Gastroesophageal sphincter (tissue), 4 donors: ENCODE data around the gene GPR6. TPM values are rescaled to one million over a fixed set of nuclear protein-coding genes. Genes with fewer than 3 reads are reported as not detected.

Experiments
- ATAC-seq: fragments of 150-250 bp; one replicate; pipeline ENCODE4 v1.9.1; 2016; ENCODE audit warnings: mild to moderate bottlenecking, moderate library complexity
- H3K27ac ChIP-seq, 4 donors: fragments of 200-600 bp; sonication (generic) in 3 of 4; 1 replicate in 3 of 4; 2 replicates in 1 of 4; pipeline ENCODE4 v1.5.1; 2016 to 2019
- H3K27me3 ChIP-seq: fragments of 200-600 bp; sonication (generic); one replicate; pipeline ENCODE4 v1.5.1; 2019
- H3K36me3 ChIP-seq, 2 donors: fragments of 200-600 bp; sonication (generic); one replicate each; pipeline ENCODE4 v1.5.1; 2019; ENCODE audit warnings: control low read depth in 1 of 2
- H3K4me1 ChIP-seq, 3 donors: fragments of 200-600 bp; sonication (generic); 1 replicate in 2 of 3; 2 replicates in 1 of 3; pipeline ENCODE4 v1.5.1; 2016 to 2019; ENCODE audit warnings: control low read depth in 2 of 3
- H3K4me3 ChIP-seq, 2 donors: fragments of 200-600 bp; sonication (generic); one replicate each; pipeline ENCODE4 v1.5.1; 2019; ENCODE audit warnings: mild to moderate bottlenecking in 1 of 2, moderate library complexity in 1 of 2
- H3K9me3 ChIP-seq, 3 donors: fragments of 200-600 bp; sonication (generic); one replicate each; pipeline ENCODE4 v1.5.1; 2017 to 2019; ENCODE audit warnings: control low read depth in 2 of 3
- CTCF ChIP-seq, 4 experiments: fragments of 200-600 bp in 2 of 4; fragments of 450-650 bp in 2 of 4; sonication (generic) in 1 of 4; IDR thresholded peaks; one replicate each; pipeline ENCODE4 v1.5.1; 2017 to 2019; ENCODE audit warnings: antibody characterized with exemption in 4 of 4, mild to moderate bottlenecking in 2 of 4, moderate library complexity in 2 of 4
- EP300 ChIP-seq: sonication (generic); formaldehyde crosslinking; IDR thresholded peaks from one replicate; pipeline ENCODE4 v1.6.1; 2017; ENCODE audit warnings: antibody characterized with exemption, mild to moderate bottlenecking
- POLR2A ChIP-seq, 2 donors: fragments of 450-650 bp; IDR thresholded peaks; one replicate each; pipeline ENCODE4 v1.6.1; 2017; ENCODE audit warnings: antibody characterized with exemption in 2 of 2, mild to moderate bottlenecking in 2 of 2, moderate library complexity in 1 of 2
- POLR2AphosphoS5 ChIP-seq: sonication (generic); formaldehyde crosslinking; IDR thresholded peaks from one replicate; pipeline ENCODE4 v1.6.1; 2017; ENCODE audit warnings: antibody characterized with exemption
- WGBS, 2 donors: methylation state at CpG; one replicate each; pipeline ENCODE4 v1.1.5; 2018; ENCODE audit warnings: low coverage in 1 of 2; 5-methylcytosine and 5-hydroxymethylcytosine counted together
- total RNA-seq, 4 donors: library from RNA; depleted of rRNA; stranded (reverse); fragments of >200 nt; gene quantifications; one replicate each; pipeline ENCODE4 v1.1.0, GENCODE V29; 2016

The GPR6 gene
- total RNA-seq, 4 donors from 2014 or later: not detected

GRCh38 chr6:109946979-109947378 is 31.1 kb upstream of the GPR6 start:
- peaks cover 30% of the 10 kb centered on the region for H3K27me3 ChIP-seq
- no CpG with 5 or more reads among the region's 4 CpGs for WGBS, 2 donors
- H3K36me3 ChIP-seq: no peaks in the 10 kb centered on the region
- H3K4me3 ChIP-seq: no peak overlapping the region
- no peak for ATAC-seq
- no peak overlapping the region for H3K27ac ChIP-seq
- H3K4me1 ChIP-seq: no peaks in the 10 kb centered on the region
- H3K9me3 ChIP-seq: no peaks in the 10 kb centered on the region
- TF ChIP-seq EP300 (no peak), POLR2A (IDR thresholded peaks at IDR 0.05) (no peak), POLR2AphosphoS5 (no peak), CTCF (IDR thresholded peaks at IDR 0.05) (no peak)

- Histone ChIP-seq H3K27ac (no peak overlapping the region), H3K4me3 (no peak overlapping the region), H3K36me3 (no peaks in the 10 kb centered on the region), H3K4me1 (no peaks in the 10 kb centered on the region), H3K9me3 (no peaks in the 10 kb centered on the region), H3K27me3 (peaks cover 30% of the 10 kb centered on the region)
- TF ChIP-seq EP300 (no peak), POLR2A (IDR thresholded peaks at IDR 0.05) (no peak), POLR2AphosphoS5 (no peak), CTCF (IDR thresholded peaks at IDR 0.05) (no peak)
- WGBS, 2 donors: 63 to 77% methylated on average over 8 to 17 of the region's 19 CpGs
- ATAC-seq: no peak
Observed at GRCh38 chr6:109949281-109950065, 28.6 kb upstream of the GPR6 start.

- ATAC-seq: no peak
- H3K36me3 ChIP-seq: no peaks in the 10 kb centered on the region
Observed at GRCh38 chr6:109955491-109955890, 22.6 kb upstream of the GPR6 start.

GRCh38 chr6:109958626-109959025 is 19.5 kb upstream of the GPR6 start:
- Histone ChIP-seq H3K27ac (no peak overlapping the region), H3K9me3 (no peaks in the 10 kb centered on the region), H3K4me3 (no peak overlapping the region), H3K36me3 (no peaks in the 10 kb centered on the region), H3K27me3 (no peaks in the 10 kb centered on the region), H3K4me1 (no peaks in the 10 kb centered on the region)
- no peak for ATAC-seq
- TF ChIP-seq CTCF (IDR thresholded peaks at IDR 0.05): no peak
- 67 to 86% methylated on average over 1 of the region's 1 CpG for WGBS, 2 donors

More at GRCh38 chr6:109955491-109955890, 22.6 kb upstream of the GPR6 start:
- Histone ChIP-seq H3K4me1 (no peaks in the 10 kb centered on the region), H3K9me3 (no peaks in the 10 kb centered on the region), H3K4me3 (no peak overlapping the region), H3K27me3 (no peaks in the 10 kb centered on the region), H3K27ac (no peak overlapping the region)
- WGBS, 2 donors: 100% methylated on average over 2 of the region's 2 CpGs; no CpG with 5 or more reads in 1 of the 2 donors
- no peak for TF ChIP-seq EP300
- TF ChIP-seq POLR2AphosphoS5: no peak
- no peak for TF ChIP-seq CTCF (IDR thresholded peaks at IDR 0.05)
- no peak for TF ChIP-seq POLR2A (IDR thresholded peaks at IDR 0.05)

- H3K27me3 ChIP-seq: no peaks in the 10 kb centered on the region
- no peak overlapping the region for H3K4me3 ChIP-seq
- ATAC-seq: no peak
- no peaks in the 10 kb centered on the region for H3K4me1 ChIP-seq
- WGBS, 2 donors: 80 to 85% methylated on average over 1 to 5 of the region's 5 CpGs
- no peaks in the 10 kb centered on the region for H3K36me3 ChIP-seq
- no peak overlapping the region for H3K27ac ChIP-seq
- TF ChIP-seq POLR2A (IDR thresholded peaks at IDR 0.05): no peak
- no peak for TF ChIP-seq POLR2AphosphoS5
- no peak for TF ChIP-seq CTCF (IDR thresholded peaks at IDR 0.05)
- no peak for TF ChIP-seq EP300
- H3K9me3 ChIP-seq: no peaks in the 10 kb centered on the region
Observed at GRCh38 chr6:109961611-109962041, 16.5 kb upstream of the GPR6 start.
